Ovary (tissue), 9 donors: ENCODE data around the gene CACNA1S. TPM values are rescaled to one million over a fixed set of nuclear protein-coding genes. Genes with fewer than 3 reads are reported as not detected.

Experiments used
- DNase-seq, 5 donors: peaks; one replicate each; pipeline ENCODE4 v3.0.0-alpha.2; 2019 to 2020
- H3K27ac ChIP-seq, 2 donors: fragments of 200-600 bp; one replicate each; pipeline versions ENCODE4 v1.5.1 to v1.8.0; 2019 to 2022
- H3K27me3 ChIP-seq: fragments of 200-600 bp; one replicate; pipeline ENCODE4 v1.8.0; 2022
- H3K36me3 ChIP-seq: fragments of 200-600 bp; sonication (generic); one replicate; pipeline ENCODE4 v1.5.1; 2019
- H3K4me1 ChIP-seq: one replicate; pipeline ENCODE4 v1.8.1; 2013; ENCODE audit warnings: mild to moderate bottlenecking, moderate library complexity; ENCODE audit not compliant: insufficient read depth
- H3K4me3 ChIP-seq: fragments of 200-600 bp; sonication (generic); one replicate; pipeline ENCODE4 v1.5.1; 2017
- H3K9me3 ChIP-seq, 2 donors: fragments of 200-600 bp in 1 of 2; sonication (generic) in 1 of 2; one replicate each; pipeline versions ENCODE4 v1.5.1 to v1.8.1; 2013 to 2019; ENCODE audit warnings: mild to moderate bottlenecking in 1 of 2, moderate library complexity in 1 of 2
- CTCF ChIP-seq, 3 donors: fragments of 450-650 bp in 2 of 3; fragments of 200-600 bp in 1 of 3; IDR thresholded peaks; one replicate each; pipeline versions ENCODE4 v1.5.1 to v1.8.0; 2016 to 2022; ENCODE audit warnings: antibody characterized with exemption in 3 of 3, mild to moderate bottlenecking in 1 of 3
- EP300 ChIP-seq: sonication (generic); formaldehyde crosslinking; IDR thresholded peaks from one replicate; pipeline ENCODE4 v1.6.1; 2017; ENCODE audit warnings: antibody characterized with exemption
- POLR2A ChIP-seq: fragments of 450-650 bp; IDR thresholded peaks from one replicate; pipeline ENCODE4 v1.6.1; 2017; ENCODE audit warnings: antibody characterized with exemption, mild to moderate bottlenecking, moderate library complexity
- WGBS, 3 donors: extraction: QIAGEN DNeasy Blood & Tissue Kit in 1 of 3; methylation state at CpG; one replicate each; pipeline versions ENCODE4 v1.1.5 to v1.1.7; 2013 to 2017; 5-methylcytosine and 5-hydroxymethylcytosine counted together
- intact Hi-C, 4 donors: fragments of 100-400 bp; cut with DNase I; formaldehyde crosslinking; loops; one replicate each; pipeline versions ENCODE4 v1.11.0 to v1.15.1; 2022 to 2023
- polyA plus RNA-seq, 2 donors: library from polyadenylated mRNA; stranded (reverse); fragments of 200-250 nt in 1 of 2; fragments of 350-450 nt in 1 of 2; fragmentation: Illumina TruSeq in 1 of 2; extraction: RNeasy Lipid Tissue Mini Kit (QIAGEN cat#74804) in 1 of 2; gene quantifications; one replicate each; pipeline ENCODE4 v1.2.3, GENCODE V29; 2013 to 2014
- total RNA-seq, 7 donors: library from RNA; depleted of rRNA in 2 of 7; stranded (reverse); fragments of >200 nt in 2 of 7; fragmentation: NEBNext Ultra II Directional in 3 of 7; extraction: Animal tissue kit (Norgen Biotek cat#: 25700) in 3 of 7; gene quantifications; one replicate each; pipeline versions ENCODE4 v1.1.0 to v1.2.4, GENCODE V29; 2016 to 2023
- donor health status: DM: no; HTN: no; CAD: no; lungs with moderate emphysema.
- donor health status: DM: no; HTN: no; CAD: no.
- donor health status: Bipolar disorder and iron deficiency.
- donor health status: DM: yes; HTN: yes; CAD: no.
- donor health status: DM: no; HTN: no; CAD: no.
- donor health status: DM: yes; HTN: yes; CAD: no.

The CACNA1S gene
- total and polyA plus RNA-seq, 9 donors: 0.01 to 0.05 (median 0.05) TPM; not detected in 6

- H3K4me1 ChIP-seq: peaks cover 7% of the 10 kb centered on the region
- 77 to 89% (median 84%) methylated on average over 2 of the region's 2 CpGs for WGBS, 3 donors
- TF ChIP-seq EP300 (no peak), POLR2A (no peak), CTCF (IDR thresholded peaks at IDR 0.05) (no peak)
- H3K27me3 ChIP-seq: no peaks in the 10 kb centered on the region
- no peak overlapping the region for H3K4me3 ChIP-seq
- no peak for DNase-seq
- no peak overlapping the region for H3K27ac ChIP-seq
- no peaks in the 10 kb centered on the region for H3K36me3 ChIP-seq
- intact Hi-C loops: no loop called here
- no peaks in the 10 kb centered on the region for H3K9me3 ChIP-seq
Measured at GRCh38 chr1:201155354-201155753, 43.1 kb upstream of the CACNA1S start.

- H3K4me1 ChIP-seq: peaks cover 7% of the 10 kb centered on the region
- peak; percentile 97 to 99 (median 98) for DNase-seq
- TF ChIP-seq EP300: peak; percentile 21
- peak; percentile 42 for TF ChIP-seq POLR2A
- no peak for TF ChIP-seq CTCF (IDR thresholded peaks at IDR 0.05)
- H3K4me3 ChIP-seq: peak within 1 kb of the TSS; percentile 58
- intact Hi-C loops: no loop called here
- 4 to 6% (median 4%) methylated on average over 27 to 31 of the region's 31 CpGs for WGBS, 3 donors
- peak within 1 kb of the TSS; percentile 23 to 39 for H3K27ac ChIP-seq
- no peaks in the 10 kb centered on the region for H3K27me3 ChIP-seq
- no peaks in the 10 kb centered on the region for H3K9me3 ChIP-seq
- H3K36me3 ChIP-seq: no peaks in the 10 kb centered on the region
Measured at GRCh38 chr1:201154389-201155165, 42.4 kb upstream of the CACNA1S start, which contains the start of gene TMEM9. Gene TMEM9, minus strand, starts transcription at chr1:201154474. Its CDS starts 551 bp downstream, at chr1:201153923.

DNA sequence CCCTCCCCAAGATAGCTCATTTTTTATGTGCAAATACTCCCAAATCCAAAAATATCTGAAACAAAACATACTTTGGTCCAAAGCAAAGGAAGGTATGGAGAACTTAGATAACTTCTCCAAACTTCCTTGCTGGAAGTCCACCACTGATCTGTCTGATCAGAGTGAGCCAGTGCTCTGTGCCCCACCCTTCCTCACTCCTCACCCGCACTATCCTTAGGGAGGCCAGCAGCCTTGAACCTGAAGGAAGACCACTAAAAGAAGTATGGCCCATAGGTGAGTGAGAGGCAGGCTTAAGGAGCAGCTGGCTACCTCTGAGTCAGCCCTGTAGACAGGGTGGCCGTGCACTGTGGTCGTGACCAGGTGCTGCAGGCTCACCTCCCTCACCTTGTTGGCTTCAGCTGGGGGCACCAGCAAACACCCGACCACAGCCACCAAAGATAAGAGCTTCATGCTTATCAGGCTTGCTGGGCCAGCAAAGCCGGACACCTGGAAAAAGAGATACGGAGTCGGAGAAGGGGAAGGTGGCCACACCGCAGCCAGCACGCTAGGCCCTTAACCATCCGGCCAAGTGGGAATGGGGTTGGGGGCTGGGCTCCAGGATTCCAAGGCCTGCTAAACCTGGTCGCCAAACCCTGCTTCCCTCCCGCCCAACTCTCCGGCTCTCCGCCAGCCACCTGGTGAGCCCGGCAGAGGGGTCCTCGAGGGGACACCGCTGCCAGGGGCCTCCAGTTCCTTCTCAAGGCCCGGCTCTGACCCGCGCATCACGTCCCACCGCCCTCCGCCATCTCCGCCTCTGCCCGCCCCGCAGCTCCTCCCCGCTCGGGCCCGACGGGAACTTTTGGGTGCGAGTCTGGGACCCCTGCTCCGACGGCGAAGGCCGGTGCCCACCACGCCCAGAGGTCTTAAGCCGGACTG lies 41.5 kb upstream of the CACNA1S start:
- H3K36me3 ChIP-seq: no peaks in the 10 kb centered on the region
- WGBS, 3 donors: 1 to 2% (median 1%) methylated on average over 36 to 37 of the region's 37 CpGs
- DNase-seq: no peak
- H3K9me3 ChIP-seq: no peaks in the 10 kb centered on the region
- no peaks in the 10 kb centered on the region for H3K27me3 ChIP-seq
- peak overlapping the region; percentile 23 to 39 for H3K27ac ChIP-seq
- H3K4me3 ChIP-seq: peak overlapping the region; percentile 58
- intact Hi-C loops: no loop called here
- peaks cover 7% of the 10 kb centered on the region for H3K4me1 ChIP-seq
- TF ChIP-seq EP300: no peak
- TF ChIP-seq POLR2A: no peak
- no peak for TF ChIP-seq CTCF (IDR thresholded peaks at IDR 0.05)

GRCh38 chr1:201149400-201149799 lies 37.2 kb upstream of the CACNA1S start:
- H3K36me3 ChIP-seq: no peaks in the 10 kb centered on the region
- peak in 1 of 3 donors; percentile 13 for TF ChIP-seq CTCF (IDR thresholded peaks at IDR 0.05)
- TF ChIP-seq EP300: no peak
- TF ChIP-seq POLR2A: no peak
- no peaks in the 10 kb centered on the region for H3K27me3 ChIP-seq
- no peaks in the 10 kb centered on the region for H3K9me3 ChIP-seq
- peaks cover 3% of the 10 kb centered on the region for H3K4me1 ChIP-seq
- no peak overlapping the region for H3K27ac ChIP-seq
- intact Hi-C loops: no loop called here
- no peak overlapping the region for H3K4me3 ChIP-seq
- peak in 1 of 5 donors; percentile 3 for DNase-seq
- 73 to 83% (median 79%) methylated on average over 4 of the region's 4 CpGs for WGBS, 3 donors
